IPS-11a (cell line): Measurements from ENCODE around the gene SIM2.

ENCODE experiments used
- H3K4me3 ChIP-seq: one replicate; pipeline ENCODE4 v1.5.1; 2013; ENCODE audit warnings: low read depth, low read length, control low read depth

Gene SIM2

DNA sequence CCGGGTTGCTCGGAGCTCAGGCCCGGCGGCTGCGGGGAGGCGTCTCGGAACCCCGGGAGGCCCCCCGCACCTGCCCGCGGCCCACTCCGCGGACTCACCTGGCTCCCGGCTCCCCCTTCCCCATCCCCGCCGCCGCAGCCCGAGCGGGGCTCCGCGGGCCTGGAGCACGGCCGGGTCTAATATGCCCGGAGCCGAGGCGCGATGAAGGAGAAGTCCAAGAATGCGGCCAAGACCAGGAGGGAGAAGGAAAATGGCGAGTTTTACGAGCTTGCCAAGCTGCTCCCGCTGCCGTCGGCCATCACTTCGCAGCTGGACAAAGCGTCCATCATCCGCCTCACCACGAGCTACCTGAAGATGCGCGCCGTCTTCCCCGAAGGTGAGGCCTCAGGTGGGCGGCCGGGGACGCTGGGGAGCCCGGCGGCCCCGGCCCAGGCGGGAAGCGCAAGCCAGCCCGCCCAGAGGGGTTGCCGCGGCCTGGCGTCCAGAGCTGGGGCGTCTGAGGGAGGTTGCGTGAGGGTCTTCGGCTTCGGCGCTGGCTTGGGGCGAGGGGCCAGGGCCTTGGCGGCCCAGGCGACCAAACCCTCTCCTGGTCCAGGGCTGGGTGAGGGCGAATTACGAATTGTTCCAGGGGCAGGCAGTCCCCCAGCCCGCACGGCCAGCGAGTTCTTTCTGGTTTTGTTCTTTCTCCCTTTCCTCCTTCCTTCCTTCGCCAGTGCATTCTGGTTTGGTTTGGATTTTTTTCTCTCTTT lies 805 bp downstream of the SIM2 start:
- no peak overlapping the region for H3K4me3 ChIP-seq

DNA sequence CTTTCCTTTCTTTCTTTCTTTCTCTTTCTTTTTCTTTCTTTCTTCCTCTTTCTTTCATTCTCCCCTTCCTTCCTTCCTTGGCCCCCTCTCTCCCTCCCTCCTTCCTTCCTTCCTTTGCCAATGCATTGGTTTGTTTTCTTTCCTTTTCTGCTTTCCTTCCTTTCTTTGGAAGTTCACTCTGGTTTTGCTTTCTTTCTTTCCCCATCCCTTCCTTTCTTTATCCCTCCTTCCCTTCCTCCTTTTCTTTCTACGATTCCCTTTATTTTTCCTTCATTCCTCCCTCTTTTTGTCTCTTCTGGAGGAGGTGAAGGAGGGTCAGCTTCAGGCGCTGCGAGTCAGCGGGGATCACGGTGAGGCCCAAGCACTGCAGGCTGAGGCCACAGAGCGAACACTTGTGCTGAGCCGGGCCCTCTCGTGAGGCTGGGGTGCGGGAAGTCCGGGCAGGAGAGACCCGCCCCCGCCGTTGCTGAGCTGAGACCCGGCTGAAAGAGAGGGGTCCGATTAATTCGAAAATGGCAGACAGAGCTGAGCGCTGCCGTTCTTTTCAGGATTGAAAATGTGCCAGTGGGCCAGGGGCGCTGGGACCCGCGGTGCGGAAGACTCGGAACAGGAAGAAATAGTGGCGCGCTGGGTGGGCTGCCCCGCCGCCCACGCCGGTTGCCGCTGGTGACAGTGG lies 1.5 kb downstream of the SIM2 start:
- no peak overlapping the region for H3K4me3 ChIP-seq

DNA sequence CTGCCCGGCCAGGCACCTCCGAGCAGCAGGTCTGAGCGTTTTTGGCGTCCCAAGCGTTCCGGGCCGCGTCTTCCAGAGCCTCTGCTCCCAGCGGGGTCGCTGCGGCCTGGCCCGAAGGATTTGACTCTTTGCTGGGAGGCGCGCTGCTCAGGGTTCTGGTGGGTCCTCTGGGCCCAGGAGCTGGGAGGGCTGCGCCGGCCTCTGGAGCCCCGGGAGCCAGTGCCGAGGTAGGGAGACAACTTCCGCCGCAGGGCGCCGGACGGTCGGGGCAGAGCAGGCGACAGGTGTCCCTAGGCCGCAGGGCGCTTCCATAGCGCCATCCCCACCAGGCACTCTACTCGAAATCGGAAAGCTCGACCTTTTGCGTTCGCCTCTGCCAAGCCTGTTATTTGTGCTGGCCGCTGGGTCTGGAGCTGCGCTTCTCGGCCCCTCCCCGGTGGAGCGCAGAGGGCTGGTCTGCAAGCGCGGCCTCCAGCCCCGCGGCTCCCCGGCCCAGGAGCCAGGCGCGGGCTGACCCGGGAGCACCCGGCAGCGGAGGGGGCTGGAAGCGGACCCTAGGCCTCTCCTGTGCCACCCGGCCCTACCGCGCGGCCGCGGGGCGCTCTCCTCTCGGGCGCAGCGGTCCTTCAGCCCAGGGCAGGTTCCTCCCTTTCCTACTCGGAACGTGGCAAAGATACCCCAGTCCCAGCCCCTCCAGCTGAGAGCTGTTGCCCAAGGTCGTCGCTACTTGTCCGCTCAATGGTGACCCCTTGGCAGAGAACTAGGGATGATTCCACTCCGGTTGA lies 2.2 kb downstream of the SIM2 start:
- no peak overlapping the region for H3K4me3 ChIP-seq

DNA sequence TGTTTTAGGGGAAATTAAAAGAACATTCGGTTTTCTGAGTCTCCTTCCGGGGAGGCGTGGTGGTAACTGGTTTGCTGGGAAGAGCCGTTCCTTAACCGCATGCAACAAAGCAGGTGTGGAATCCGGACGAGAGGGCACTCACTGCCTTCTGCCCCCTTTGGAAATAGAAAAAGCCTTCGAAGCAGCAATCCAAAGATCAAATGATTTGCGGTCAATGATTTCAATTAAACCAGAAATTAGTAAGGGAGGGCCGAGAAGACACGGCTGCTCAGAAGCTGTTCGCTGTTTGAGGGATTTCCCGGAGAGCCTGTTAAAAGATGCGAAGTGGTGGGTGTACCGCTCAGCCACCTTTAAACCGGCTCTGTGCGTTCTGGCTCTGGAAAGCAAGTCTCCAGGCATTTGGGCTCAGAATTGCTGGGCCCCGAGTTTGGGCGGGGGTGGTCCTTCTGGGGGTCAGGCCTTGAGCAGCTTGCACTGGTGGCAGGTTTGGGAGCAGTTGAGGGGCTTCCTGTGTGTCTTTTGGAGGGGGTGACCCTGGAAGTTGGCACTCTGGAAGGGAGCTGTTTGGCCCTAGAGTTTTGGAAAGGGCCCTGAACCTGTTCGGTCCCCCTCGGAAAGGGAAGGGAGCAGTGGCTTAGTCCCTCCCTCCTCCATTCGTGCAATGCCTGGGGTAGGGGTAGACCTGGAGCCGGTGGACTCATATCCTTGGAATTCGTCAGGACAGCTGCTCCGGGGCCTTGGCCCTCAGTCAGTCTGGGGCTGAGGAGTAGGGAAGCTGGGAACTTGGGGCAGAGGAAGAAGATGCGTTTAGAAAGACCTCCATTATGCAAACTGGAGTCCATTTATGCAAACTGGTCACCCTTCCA lies 3.1 kb downstream of the SIM2 start:
- H3K4me3 ChIP-seq = no peak overlapping the region

DNA sequence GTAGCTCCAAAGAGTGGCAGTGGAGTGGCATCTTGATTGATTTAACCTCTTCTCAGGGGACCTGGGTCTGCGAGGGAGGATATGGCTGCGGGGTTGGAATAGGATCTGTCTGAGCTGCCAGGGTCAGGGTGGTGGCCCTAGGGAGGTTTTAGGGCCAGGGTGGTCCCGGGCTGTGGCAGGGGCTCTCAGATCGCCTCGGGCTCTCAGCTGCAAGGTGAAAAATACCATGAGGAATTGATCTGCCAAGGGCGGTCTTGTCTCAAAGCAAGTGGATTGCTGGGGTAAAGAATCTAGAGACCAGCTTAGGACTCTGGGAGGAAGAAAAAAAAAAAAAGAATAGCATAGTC lies 3.7 kb downstream of the SIM2 start:
- H3K4me3 ChIP-seq = no peak overlapping the region

DNA sequence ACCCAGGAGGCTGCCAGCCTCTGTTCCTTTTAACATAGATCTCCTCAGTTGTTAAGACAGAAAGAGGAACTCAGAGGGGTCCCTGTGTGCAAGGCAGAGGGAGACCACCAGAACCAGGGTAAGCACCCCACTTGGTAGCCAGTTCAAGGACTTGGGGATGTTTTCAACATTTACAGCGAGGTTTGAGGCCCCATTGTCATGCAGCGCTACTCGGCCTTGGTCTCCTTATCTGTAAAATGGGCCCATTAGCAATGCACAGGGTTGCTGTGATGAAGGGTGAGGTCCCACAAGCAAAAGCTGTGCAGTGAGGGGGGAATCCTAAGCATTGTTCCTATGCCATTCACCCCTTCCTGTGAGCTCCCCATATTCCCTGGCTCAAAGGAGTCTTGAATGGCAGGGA lies 4.2 kb downstream of the SIM2 start:
- H3K4me3 ChIP-seq = no peak overlapping the region

DNA sequence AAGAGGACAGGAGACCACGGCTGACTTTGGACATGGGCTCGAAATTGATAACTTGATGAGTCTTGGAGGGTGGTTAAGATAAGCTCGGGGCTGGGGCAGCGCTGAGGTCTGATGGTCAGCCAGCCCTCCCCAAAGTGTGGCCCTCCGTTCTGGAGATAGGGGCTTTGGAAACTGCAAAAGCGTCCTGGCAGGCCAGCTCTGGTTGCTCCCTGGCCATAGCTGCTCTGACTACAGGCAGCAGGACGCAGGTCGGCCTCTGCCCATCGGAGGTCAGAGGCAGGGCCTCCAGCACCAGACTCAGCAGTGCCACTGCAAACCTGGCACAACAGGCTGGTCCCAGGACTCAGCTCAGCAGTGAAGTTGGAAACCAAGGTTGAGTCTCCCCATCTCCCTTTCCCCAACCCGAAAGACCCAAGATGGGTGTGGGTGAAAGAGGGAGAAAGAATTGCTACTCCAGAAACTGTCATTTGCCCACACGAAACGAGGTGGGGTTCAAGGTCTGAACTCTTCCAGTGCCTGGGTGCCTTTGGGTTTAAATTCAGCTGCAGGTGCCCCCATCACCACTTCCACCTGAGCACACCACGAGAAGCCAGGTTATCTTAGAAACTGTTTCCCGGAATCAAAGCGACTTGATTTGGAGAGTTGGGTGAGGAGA lies 4.8 kb downstream of the SIM2 start:
- H3K4me3 ChIP-seq = no peak overlapping the region

DNA sequence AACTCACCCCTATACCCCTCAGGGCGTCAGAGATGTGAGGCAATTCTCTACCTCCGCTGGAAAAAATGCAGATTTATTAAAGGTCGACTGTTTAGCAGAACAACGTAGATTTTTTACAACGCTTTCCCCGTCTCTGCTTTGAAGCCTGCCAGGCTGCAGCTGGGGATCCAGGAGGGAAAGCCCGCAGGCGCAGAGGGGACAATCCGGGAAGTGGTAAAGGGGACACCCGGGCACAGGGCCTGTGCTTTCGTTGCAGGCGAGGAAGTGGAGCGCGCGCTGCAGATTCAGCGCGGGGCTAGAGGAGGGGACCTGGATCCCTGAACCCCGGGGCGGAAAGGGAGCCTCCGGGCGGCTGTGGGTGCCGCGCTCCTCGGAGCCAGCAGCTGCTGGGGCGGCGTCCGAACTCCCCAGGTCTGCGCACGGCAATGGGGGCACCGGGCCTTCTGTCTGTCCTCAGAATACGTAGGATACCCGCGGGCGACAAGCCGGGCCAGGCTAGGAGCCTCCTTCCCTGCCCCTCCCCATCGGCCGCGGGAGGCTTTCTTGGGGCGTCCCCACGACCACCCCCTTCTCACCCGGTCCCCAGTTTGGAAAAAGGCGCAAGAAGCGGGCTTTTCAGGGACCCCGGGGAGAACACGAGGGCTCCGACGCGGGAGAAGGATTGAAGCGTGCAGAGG lies 5.5 kb downstream of the SIM2 start:
- H3K4me3 ChIP-seq = no peak overlapping the region

DNA sequence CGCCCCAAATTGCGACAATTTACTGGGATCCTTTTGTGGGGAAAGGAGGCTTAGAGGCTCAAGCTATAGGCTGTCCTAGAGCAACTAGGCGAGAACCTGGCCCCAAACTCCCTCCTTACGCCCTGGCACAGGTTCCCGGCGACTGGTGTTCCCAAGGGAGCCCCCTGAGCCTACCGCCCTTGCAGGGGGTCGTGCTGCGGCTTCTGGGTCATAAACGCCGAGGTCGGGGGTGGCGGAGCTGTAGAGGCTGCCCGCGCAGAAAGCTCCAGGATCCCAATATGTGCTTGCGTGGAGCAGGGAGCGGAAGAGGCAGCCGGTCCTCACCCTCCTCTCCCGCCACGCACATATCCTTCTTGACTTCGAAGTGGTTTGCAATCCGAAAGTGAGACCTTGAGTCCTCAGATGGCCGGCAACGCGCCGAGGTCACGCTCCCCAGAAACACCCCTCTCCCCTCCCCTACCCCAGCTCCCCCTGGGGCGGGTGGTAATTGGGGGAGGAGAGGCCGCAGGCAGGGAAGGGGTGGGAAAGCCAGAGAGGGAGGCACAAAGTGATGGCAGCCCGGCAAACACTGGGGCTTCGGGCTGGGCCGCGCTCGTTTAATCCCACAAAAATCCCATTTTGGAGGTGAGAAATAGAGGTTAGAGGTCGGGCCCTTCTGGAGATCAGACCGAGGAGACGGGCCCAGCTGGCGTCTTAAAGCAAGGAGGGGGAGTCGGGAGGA lies 6.2 kb downstream of the SIM2 start:
- H3K4me3 ChIP-seq = no peak overlapping the region

DNA sequence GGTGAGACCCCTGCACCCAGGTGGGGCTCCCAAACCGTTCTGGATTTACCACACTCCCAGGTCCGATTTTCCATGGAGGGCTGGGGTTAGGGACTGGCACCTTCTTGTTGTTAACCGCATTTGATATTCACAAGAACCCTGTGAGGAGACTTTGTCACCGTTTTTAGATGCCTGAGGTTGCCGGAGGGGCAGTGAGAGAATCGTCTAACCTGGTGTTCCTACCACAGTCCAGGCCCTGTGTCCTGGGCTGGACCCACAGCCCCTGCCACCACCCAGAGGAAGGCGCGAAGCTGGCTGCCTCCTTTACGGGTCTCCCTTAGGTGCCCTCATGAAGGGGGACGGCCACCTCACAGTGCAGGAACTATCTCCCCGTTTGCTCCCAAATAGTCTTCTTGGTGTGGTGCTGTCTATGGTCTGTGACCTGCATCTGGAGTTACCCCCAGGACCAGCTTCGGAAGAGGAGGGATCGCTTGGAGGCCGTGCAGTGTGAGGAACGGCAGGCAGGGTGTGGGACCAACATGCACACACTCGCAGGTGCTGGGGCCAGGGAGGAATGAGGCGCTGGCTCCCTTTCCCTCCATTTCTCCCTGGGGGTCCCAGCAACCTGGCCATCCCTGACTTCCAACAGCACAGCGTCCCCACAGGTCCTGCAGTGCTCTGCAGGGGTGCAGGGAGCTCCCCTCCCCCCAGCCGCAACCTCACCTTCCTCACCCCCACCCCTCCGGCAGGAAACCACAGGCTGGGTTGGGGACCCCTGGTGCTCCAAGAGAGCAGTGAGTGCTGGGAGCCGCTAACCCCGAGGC lies 7.0 kb downstream of the SIM2 start:
- H3K4me3 ChIP-seq = no peak overlapping the region

DNA sequence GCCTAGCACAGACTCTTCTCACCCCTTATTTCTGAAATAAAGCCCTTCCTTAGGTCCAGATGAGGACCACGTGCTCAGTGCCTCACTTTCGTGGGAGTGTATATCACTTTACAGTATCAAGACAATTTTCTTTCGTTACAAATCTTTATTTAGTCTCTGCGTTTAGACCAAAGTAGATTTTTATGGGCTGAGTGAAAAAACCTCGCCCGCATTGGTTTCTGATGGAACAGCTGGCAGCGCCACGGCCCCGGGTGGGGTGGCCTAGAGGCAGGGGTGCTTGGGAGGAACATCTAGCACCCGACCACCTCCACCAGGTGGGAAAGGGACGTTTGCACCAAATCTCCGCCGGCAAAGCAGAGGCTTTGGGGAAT lies 7.6 kb downstream of the SIM2 start:
- H3K4me3 ChIP-seq = no peak overlapping the region

DNA sequence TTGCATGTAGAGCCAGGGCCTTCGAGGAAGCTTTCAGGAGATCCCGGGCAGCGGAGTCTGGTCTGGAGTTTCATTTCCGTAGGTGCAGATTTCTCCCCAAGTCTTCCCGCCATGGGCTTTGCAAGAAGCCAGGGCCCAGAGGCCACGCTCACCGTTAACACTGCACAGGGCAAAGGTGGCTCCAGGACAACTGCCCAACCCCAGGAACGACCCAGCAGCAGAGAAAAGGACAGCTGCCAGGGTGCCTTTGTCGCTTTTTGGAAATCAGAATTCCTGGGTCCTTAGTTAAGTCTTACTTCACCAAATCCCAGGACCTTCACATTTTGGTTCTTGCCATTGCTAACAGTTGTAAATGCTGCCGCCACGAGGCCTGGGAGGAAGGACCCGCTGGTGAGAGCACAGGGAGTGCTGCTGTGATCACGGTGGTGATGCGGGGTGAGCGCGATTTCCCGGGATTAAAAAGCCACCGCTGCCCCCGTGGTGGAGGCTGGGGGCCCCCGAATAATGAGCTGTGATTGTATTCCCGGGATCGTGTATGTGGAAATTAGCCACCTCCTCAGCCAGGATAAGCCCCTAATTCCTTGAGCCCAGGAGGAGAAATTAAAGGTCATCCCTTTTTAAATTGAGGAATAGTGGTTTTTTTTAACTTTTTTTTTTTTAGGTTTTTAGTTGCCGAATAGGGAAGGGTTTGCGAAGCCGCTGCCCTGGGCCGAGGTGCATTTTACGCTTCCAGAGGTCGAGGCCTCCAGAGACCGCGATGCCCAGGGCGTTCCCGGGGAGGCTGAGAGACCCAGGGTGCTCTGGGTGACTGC lies 8.2 kb downstream of the SIM2 start:
- no peak overlapping the region for H3K4me3 ChIP-seq

DNA sequence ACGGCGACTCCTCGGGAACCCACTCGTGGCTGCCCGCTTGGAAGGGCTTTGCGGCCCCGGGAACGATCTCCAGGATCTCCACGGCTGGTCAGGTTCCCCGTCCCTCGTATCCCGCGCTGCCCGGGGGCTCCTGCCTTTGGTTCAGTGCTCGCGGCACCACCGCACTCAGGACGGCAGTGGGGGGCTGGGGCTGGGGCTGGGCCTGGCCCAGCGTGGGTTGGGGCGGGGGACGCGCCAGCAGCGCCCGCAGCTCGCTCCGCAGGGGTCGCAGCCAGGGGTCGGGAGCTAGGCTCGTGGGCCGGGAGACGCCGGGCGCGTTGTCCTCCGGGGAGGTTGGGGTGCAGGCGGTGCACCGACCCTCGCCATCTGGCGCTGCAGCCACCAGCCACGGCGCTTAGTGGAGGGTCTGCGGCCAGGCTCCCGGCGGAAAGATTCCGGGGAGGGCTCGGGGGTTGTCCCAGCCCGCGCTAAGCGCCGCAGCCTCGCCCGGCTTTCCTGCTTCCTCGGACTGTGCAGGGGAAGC lies 8.9 kb downstream of the SIM2 start:
- no peak overlapping the region for H3K4me3 ChIP-seq

DNA sequence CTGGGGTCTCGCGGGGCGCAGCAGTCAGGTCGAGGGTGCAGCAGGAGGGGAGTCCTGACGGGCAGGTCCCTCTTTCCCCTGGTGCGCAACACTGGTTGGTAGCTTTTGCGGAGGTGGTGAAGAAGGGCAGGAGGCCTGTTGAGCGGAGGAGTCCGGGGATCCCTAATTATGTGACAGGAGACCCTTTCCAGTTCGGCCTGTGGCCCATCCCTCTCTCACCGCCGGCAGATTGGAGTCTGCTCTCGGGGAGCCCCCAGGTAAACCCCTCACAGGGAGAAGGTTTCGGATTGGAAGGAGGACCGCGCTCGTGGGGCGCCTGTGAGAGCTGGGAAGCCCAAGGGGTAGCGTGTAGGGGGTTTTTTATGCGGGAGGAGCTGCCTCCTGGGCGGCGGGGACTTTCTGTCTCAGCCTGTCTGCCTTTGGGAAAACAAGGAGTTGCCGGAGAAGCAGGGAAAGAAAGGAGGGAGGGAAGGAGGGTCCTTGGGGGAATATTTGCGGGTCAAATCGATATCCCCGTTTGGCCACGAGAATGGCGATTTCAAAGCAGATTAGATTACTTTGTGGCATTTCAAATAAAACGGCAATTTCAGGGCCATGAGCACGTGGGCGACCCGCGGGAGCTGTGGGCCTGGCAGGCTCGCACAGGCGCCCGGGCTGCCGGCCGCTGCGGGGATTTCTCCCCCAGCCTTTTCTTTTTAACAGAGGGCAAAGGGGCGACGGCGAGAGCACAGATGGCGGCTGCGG lies 9.5 kb downstream of the SIM2 start:
- H3K4me3 ChIP-seq = no peak overlapping the region

DNA sequence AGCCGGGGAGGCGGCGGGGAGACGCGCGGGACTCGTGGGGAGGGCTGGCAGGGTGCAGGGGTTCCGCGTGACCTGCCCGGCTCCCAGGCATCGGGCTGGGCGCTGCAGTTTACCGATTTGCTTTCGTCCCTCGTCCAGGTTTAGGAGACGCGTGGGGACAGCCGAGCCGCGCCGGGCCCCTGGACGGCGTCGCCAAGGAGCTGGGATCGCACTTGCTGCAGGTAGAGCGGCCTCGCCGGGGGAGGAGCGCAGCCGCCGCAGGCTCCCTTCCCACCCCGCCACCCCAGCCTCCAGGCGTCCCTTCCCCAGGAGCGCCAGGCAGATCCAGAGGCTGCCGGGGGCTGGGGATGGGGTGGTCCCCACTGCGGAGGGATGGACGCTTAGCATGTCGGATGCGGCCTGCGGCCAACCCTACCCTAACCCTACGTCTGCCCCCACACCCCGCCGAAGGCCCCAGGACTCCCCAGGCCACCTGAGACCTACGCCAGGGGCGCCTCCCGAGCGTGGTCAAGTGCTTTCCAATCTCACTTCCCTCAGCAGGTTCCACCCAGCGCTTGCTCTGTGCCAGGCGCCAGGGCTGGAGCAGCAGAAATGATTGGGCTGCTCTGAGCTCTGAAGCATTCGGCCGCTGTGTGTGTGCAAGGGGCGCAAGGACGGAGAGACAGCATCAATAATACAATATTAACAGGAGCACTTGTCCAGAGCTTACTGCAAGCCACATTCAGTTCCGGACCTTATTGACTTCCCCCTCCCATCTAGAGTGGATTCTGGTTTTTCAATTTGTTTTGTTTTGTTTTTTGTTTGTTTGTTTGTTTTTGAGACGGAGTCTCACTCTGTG lies 10.3 kb downstream of the SIM2 start:
- H3K4me3 ChIP-seq = no peak overlapping the region
